K562 (cell line): ENCODE data around the gene DNMT1. TPM values are rescaled to one million over a fixed set of nuclear protein-coding genes. Genes with fewer than 3 reads are reported as not detected.
A peak's percentile ranks its signal among the peaks of the same experiment; 100 is the strongest.

Experiments used
- AFF1 ChIP-seq, 2 experiments: fragments of 450-650 bp; IDR thresholded peaks; 2 replicates each; pipeline ENCODE4 v1.6.1; 2018; ENCODE audit warnings: mild to moderate bottlenecking in 2 of 2, low read depth in 1 of 2; ENCODE audit not compliant: partially characterized antibody in 2 of 2
- CC2D1A ChIP-seq: fragments of 450-650 bp; IDR thresholded peaks from 2 replicates; pipeline ENCODE4 v1.6.1; 2017; ENCODE audit warnings: mild to moderate bottlenecking
- CTCFL ChIP-seq: IDR thresholded peaks from 2 replicates; pipeline ENCODE4 v1.6.1; 2011; ENCODE audit warnings: borderline replicate concordance, low read depth, mild to moderate bottlenecking, moderate library complexity, low read length; ENCODE audit not compliant: insufficient read depth, poor library complexity, severe bottlenecking
- MAFF ChIP-seq: IDR thresholded peaks from 2 replicates; pipeline ENCODE4 v1.6.1; 2012; ENCODE audit warnings: low read length, improper control_type of control experiment
- MAZ ChIP-seq, 2 experiments: fragments of 450-650 bp in 1 of 2; sonication (generic) in 1 of 2; formaldehyde crosslinking; IDR thresholded peaks in 1 of 2; conservative IDR thresholded peaks in 1 of 2; 2 replicates each; pipeline versions ENCODE4 v1.4.0 to v1.5.0; 2020; ENCODE audit warnings: mild to moderate bottlenecking in 1 of 2, missing genetic modification reagents in 1 of 2
- NUFIP1 ChIP-seq: fragments of 450-650 bp; IDR thresholded peaks from 2 replicates; pipeline ENCODE4 v1.6.1; 2018; ENCODE audit not compliant: partially characterized antibody
- PHF20 ChIP-seq: fragments of 450-650 bp; IDR thresholded peaks from 2 replicates; pipeline ENCODE4 v1.6.1; 2018; ENCODE audit not compliant: partially characterized antibody
- RAD21 ChIP-seq, 2 experiments: fragments of 250-450 bp in 1 of 2; fragments of 450-650 bp in 1 of 2; sonication (Bioruptor Pico) in 1 of 2; formaldehyde crosslinking in 1 of 2; IDR thresholded peaks in 1 of 2; conservative IDR thresholded peaks in 1 of 2; 2 replicates each; pipeline versions ENCODE4 v1.4.0 to v1.8.0; 2020 to 2022; ENCODE audit warnings: mild to moderate bottlenecking in 2 of 2, moderate library complexity in 1 of 2
- RCOR1 ChIP-seq, 2 experiments: IDR thresholded peaks; 2 replicates each; pipeline ENCODE4 v1.6.1; 2012; ENCODE audit warnings: low read depth in 2 of 2, low read length in 2 of 2, borderline replicate concordance in 1 of 2, improper control_type of control experiment in 1 of 2
- RERE ChIP-seq: sonication (generic); formaldehyde crosslinking; IDR thresholded peaks from 2 replicates; pipeline ENCODE4 v1.8.0; 2023; ENCODE audit warnings: missing genetic modification reagents, mild to moderate bottlenecking, borderline replicate concordance
- SMAD2 ChIP-seq: fragments of 150-350 bp; IDR thresholded peaks from 2 replicates; pipeline ENCODE4 v1.6.1; 2014; ENCODE audit warnings: low read depth, mild to moderate bottlenecking, low read length
- SNIP1 ChIP-seq: fragments of 450-650 bp; IDR thresholded peaks from 2 replicates; pipeline ENCODE4 v1.7.1; 2017; ENCODE audit warnings: low read depth, mild to moderate bottlenecking
- STAT5A ChIP-seq: IDR thresholded peaks from 2 replicates; pipeline ENCODE4 v1.6.1; 2012; ENCODE audit warnings: low read length, inconsistent platforms, borderline replicate concordance
- ZNF717 ChIP-seq: fragments of 250-450 bp; sonication (Bioruptor Pico); IDR thresholded peaks from 2 replicates; pipeline ENCODE4 v1.5.0; 2021
- polyA plus RNA-seq, 8 experiments: library from polyadenylated mRNA; depleted of rRNA in 4 of 8; stranded (reverse) in 5 of 8; unstranded in 3 of 8; fragments of >200 nt; fragmentation: Nextera tagmentation in 2 of 8; fragmentation: Illumina TruSeq in 1 of 8; extraction: Ambion mirVana in 2 of 8; extraction: Trizol in 1 of 8; gene quantifications; 2 replicates each; pipeline versions ENCODE4 v1.2.1 to v1.2.3, GENCODE V29; 2011 to 2014; ENCODE audit warnings: inconsistent platforms in 1 of 8, missing spikeins in 1 of 8
- total RNA-seq, 7 experiments: library from RNA; depleted of rRNA in 6 of 7; stranded (reverse); fragments of >200 nt in 6 of 7; fragmentation: Illumina TruSeq in 2 of 7; extraction: Trizol in 2 of 7; gene quantifications; 2 replicates each; pipeline versions ENCODE4 v1.2.1 to v1.2.3, GENCODE V29; 2011 to 2021; ENCODE audit warnings: low replicate concordance in 1 of 7

DNMT1 gene
- total and polyA plus RNA-seq, 9 of the 15 experiments (the other 6 are each of a cell fraction or from before 2014, with no cell fraction given): 80.1 to 271 (median 121) TPM

DNA sequence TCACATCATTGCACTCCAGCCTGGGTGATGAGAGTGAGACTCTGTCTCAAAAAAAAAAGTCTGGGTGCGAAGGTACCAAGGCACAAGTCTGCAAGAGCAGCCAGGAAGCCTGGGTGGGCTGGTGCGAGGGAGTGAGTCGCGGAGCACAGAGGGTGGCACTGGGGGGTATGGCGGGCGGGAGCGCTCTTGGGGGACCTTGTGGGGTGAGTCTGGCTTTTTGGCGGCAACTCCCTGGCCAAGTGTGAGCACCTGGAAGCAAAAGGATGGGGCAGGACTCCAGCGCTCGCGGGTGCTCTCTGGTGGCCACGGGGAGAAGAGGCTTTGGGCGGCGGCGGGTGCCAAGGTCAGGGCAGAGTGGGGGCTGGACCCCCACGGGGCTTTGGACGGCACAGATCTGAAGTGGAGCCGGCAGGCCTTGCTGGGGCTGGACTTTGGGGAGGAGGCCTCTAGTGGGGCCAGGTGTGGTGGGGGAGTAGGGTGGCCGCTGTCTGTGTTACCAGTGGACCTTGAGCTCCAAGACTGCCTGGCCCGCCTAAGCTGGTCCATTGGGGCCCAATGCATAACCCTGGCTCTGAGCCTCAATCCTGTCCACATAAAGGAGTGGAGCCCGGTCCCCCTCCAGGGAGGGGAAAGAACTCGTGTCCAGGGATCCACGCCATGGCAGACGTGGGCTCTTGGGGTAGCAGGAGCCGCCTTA is 81.7 kb downstream of the DNMT1 start (continued):
- TF ChIP-seq NUFIP1 (no peak), PHF20 (no peak), SNIP1 (no peak), CC2D1A (no peak), AFF1 (IDR thresholded peaks at IDR 0.05; ENCODE audit: low read depth in 1 of 2, partially characterized antibody in 2 of 2) (no peak), CTCFL (no peak), SMAD2 (no peak), RERE (CRISPR knock-in tag) (no peak), MAFF (no peak), STAT5A (0 out of 2 replicates have a peak, but pooled peaks have one; percentile 12), RAD21 (CRISPR knock-in tag; conservative IDR thresholded peaks at IDR 0.05 in 1 of 2, IDR thresholded peaks at IDR 0.05 in 1 of 2) (peak; percentile 58 to 60), MAZ (CRISPR knock-in tag; conservative IDR thresholded peaks at IDR 0.05 in 1 of 2, IDR thresholded peaks at IDR 0.05 in 1 of 2) (peak; percentile 51 to 69; a peak in 3 of 4 replicates), RCOR1 (IDR thresholded peaks at IDR 0.05; ENCODE audit: borderline replicate concordance in 1 of 2, low read depth in 2 of 2, low read length in 2 of 2) (peak; percentile 42 to 67; a peak in 2 of 4 replicates), ZNF717 (0 out of 2 replicates have a peak, but pooled peaks have one; percentile 22)
